ENCODE measurements around the gene GPC6. TPM values are rescaled to one million over a fixed set of nuclear protein-coding genes. Genes with fewer than 3 reads are reported as not detected.

Gene GPC6
- total and polyA plus RNA-seq, 9 of the 15 experiments (the other 6 are each of a cell fraction or from before 2014, with no cell fraction given): under 0.01 to 0.20 (median 0.01) TPM; not detected in 4

GRCh38 chr13:93522501-93522900 lies 295.9 kb downstream of the GPC6 start:
- in situ Hi-C loops (cut with MboI) (no loop called here), intact Hi-C loops (cut with micrococcal nuclease) (no loop called here)
- Histone ChIP-seq H3K27ac (ENCODE audit: extremely low read depth, low read depth, low read length) (no peak overlapping the region), H3K4me1 (replicated peaks in 1 of 2; ENCODE audit: control insufficient read depth in 2 of 2, insufficient read depth in 2 of 2, low read length in 2 of 2) (no peaks in the 10 kb centered on the region), H3K36me3 (ENCODE audit: control insufficient read depth, insufficient read depth, low read length) (no peaks in the 10 kb centered on the region), H2AFZ (ENCODE audit: low read depth, low read length) (no peak overlapping the region), H3K9me3 (replicated peaks; ENCODE audit: control insufficient read depth, insufficient read depth, low read depth, low read length) (no peaks in the 10 kb centered on the region; the same call in 1 of the 2 replicates), H3K9me1 (ENCODE audit: control insufficient read depth, insufficient read depth, low read length) (no peaks in the 10 kb centered on the region), H3K79me2 (ENCODE audit: control insufficient read depth, insufficient read depth, low read length) (no peaks in the 10 kb centered on the region), H3K9ac (ENCODE audit: insufficient read depth in 1 of 2, low read depth in 2 of 2, low read length in 2 of 2) (no peak overlapping the region), H3K4me2 (ENCODE audit: insufficient read depth, low read length) (no peak overlapping the region), H4K20me1 (replicated peaks; ENCODE audit: control insufficient read depth, insufficient read depth, low read length) (no peaks in the 10 kb centered on the region), H3K27me3 (ENCODE audit: control insufficient read depth in 2 of 2, insufficient read depth in 2 of 2, low read length in 2 of 2) (no peaks in the 10 kb centered on the region), H3K4me3 (no peak overlapping the region)
- WGBS (ENCODE audit: insufficient coverage, low coverage, missing lambda C conversion rate): 3% methylated on average over 3 of the region's 3 CpGs
- CTCF ChIA-PET (ENCODE audit: low intra/inter-chr PET ratio): no interaction called here
- TF ChIP-seq CHAMP1 (IDR thresholded peaks at IDR 0.05): no peak
- no TSS peak for BruUV-seq (replicated peaks)
- FAIRE-seq: no peak
- ATAC-seq: no peak
- DNase-seq (ENCODE audit: extremely low read depth in 1 of 4, low spot score in 3 of 4): no peak
- POLR2A ChIA-PET: no interaction called here

- no peak overlapping the region for H3K27ac ChIP-seq (ENCODE audit: extremely low read depth, low read depth, low read length)
- intact Hi-C loops (cut with micrococcal nuclease): no loop called here
- no peaks in the 10 kb centered on the region for H3K36me3 ChIP-seq (ENCODE audit: control insufficient read depth, insufficient read depth, low read length)
- no peak for FAIRE-seq
- no peak for DNase-seq (ENCODE audit: extremely low read depth in 1 of 4, low spot score in 3 of 4)
- H2AFZ ChIP-seq (ENCODE audit: low read depth, low read length): no peak overlapping the region
- H3K4me3 ChIP-seq: no peak overlapping the region
- CTCF ChIA-PET (ENCODE audit: low intra/inter-chr PET ratio): no interaction called here
- POLR2A ChIA-PET: no interaction called here
- no TSS peak for BruUV-seq (replicated peaks)
- ATAC-seq: no peak
- TF ChIP-seq RBM25 (IDR thresholded peaks at IDR 0.05; ENCODE audit: low read depth, low read length, severe bottlenecking) (no peak), OTX1 (CRISPR knock-in tag; IDR thresholded peaks at IDR 0.05) (no peak), SNRNP70 (optimal IDR thresholded peaks at IDR 0.05; ENCODE audit: low read depth, low read length) (no peak), NR2C1 (IDR thresholded peaks at IDR 0.05) (no peak), NR2C1 (tag; IDR thresholded peaks at IDR 0.05) (no peak), POLR2A (conservative IDR thresholded peaks at IDR 0.05) (no peak), NELFE (IDR thresholded peaks at IDR 0.05; ENCODE audit: insufficient read depth, insufficient read length) (no peak), DLX4 (CRISPR knock-in tag; IDR thresholded peaks at IDR 0.05) (no peak), ATF3 (IDR thresholded peaks at IDR 0.05) (no peak), ATF3 (CRISPR knock-in tag; conservative IDR thresholded peaks at IDR 0.05) (no peak)
- H3K4me1 ChIP-seq (replicated peaks in 1 of 2; ENCODE audit: control insufficient read depth in 2 of 2, insufficient read depth in 2 of 2, low read length in 2 of 2): no peaks in the 10 kb centered on the region
- H3K9me3 ChIP-seq (replicated peaks; ENCODE audit: control insufficient read depth, insufficient read depth, low read depth, low read length): no peaks in the 10 kb centered on the region; the same call in 1 of the 2 replicates
- no peaks in the 10 kb centered on the region for H3K9me1 ChIP-seq (ENCODE audit: control insufficient read depth, insufficient read depth, low read length)
- H3K4me2 ChIP-seq (ENCODE audit: insufficient read depth, low read length): no peak overlapping the region
- H3K9ac ChIP-seq (ENCODE audit: insufficient read depth in 1 of 2, low read depth in 2 of 2, low read length in 2 of 2): no peak overlapping the region
- no peaks in the 10 kb centered on the region for H4K20me1 ChIP-seq (replicated peaks; ENCODE audit: control insufficient read depth, insufficient read depth, low read length)
- in situ Hi-C loops (cut with MboI): no loop called here
- H3K79me2 ChIP-seq (ENCODE audit: control insufficient read depth, insufficient read depth, low read length): no peaks in the 10 kb centered on the region
- H3K27me3 ChIP-seq (ENCODE audit: control insufficient read depth in 2 of 2, insufficient read depth in 2 of 2, low read length in 2 of 2): no peaks in the 10 kb centered on the region
Measured at GRCh38 chr13:93525087-93525486, 298.5 kb downstream of the GPC6 start.
